Measurements from ENCODE around the gene PTPN4.
A peak's percentile ranks its signal among the peaks of the same experiment; 100 is the strongest.

The PTPN4 gene

DNA sequence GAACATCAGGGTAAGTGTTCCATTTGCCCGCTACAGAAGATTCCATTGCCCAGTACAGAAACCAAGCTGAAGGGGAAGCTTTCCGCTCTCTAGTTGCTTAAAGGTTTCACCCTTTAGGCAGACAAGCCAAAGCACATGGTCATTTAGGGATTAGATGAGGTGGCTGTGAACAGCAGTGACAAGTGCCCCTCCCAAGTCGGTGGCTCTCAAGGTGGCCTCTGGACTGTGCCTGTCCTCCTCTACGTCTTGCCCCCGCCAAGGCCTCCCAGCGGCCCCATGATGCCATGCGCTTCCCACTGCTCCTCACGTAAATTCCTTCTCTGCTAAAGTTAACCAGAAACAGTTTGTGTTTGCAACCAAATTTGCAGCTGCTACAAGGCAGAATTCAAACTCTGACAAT, 24.2 kb upstream of the PTPN4 start:
- no peak for DNase-seq

DNA sequence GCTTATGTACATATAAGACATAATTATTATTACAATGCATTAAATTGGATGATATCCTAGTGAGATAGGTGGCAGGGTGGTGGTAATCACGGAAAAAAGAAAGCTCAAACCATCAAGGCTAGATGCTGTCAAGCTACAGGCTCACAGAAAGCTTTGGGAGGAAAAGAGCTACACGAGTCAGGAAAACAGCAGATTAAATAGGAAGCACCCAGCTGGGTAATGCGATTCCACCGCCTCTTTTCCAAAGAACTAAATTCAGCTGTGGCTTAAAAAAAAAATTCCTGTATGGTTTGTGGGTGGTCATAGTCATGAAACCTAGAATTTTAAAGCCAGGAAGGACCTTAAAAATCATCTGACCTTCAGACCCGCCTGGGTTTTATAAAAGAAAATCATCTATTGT, 23.7 kb upstream of the PTPN4 start:
- DNase-seq: no peak

DNA sequence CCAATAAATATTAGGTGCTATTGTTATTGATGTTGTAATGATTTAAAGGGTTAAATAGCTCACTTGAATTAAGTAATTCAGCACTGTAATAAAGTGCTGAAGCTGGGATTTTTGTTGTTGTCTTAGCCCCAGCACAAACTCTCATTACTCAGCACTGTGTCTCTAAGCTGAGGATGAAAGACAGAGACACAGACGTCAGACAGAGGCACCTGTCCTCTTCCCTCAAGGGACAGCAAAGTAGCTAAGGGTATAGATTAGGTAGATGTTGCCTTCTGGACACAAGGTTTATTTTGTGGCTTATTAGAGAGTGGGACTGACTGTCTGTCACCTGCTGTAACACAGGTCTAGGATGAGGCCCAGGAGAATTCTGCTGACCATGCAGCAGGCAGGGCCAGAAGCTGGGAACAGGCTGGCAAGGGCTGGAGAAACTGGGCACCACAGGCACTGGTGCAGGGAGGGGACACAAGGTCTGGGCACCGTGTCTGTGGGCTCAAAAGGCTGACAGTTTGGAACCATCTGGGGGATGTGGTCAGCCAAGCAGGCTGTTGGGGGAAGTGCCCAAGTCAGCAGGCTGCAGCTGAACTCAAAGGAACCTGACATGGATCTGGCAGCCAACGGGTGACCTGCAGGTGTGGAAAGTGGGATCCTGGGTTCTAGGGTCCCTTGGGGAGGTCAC, 20.0 kb upstream of the PTPN4 start:
- no peak for DNase-seq

DNA sequence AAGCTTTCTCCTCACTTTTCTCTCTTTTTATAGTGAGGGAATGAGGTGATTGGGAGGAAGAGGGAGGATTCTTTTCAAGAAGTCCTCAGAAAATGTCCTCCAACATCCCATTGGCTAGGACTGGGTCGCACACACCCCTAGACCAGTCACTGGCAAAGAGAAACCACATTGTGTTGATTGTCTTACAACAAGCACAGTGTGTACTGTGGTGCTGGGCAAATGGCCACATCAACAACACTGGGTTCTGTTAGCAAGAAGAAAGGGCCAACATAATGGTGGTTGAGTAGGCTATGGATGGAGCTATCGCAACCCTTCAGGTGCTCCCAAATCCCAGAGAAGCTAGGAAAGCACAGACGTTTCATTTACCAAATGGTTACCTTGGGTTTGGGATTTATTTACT, 18.7 kb upstream of the PTPN4 start:
- no peak for DNase-seq

DNA sequence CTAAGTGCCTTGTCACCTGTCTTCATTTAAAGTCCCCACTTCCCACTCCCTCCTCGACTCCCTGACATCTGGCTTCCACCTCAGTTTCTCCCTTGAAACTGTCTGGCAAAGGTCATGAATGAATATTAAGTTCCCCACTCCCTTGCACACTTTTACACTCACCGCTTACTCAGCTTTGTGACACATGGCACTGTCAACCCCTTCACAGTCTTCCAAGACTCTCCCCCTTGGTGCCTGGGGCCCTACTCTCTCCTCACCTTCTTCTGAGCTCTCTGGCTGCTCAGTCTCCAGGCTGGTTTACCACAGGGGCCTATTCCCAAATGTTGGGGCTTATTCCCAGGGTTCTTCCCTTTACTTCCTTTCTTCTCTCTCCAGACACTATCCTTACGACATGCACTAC, 17.9 kb upstream of the PTPN4 start:
- no peak for DNase-seq

DNA sequence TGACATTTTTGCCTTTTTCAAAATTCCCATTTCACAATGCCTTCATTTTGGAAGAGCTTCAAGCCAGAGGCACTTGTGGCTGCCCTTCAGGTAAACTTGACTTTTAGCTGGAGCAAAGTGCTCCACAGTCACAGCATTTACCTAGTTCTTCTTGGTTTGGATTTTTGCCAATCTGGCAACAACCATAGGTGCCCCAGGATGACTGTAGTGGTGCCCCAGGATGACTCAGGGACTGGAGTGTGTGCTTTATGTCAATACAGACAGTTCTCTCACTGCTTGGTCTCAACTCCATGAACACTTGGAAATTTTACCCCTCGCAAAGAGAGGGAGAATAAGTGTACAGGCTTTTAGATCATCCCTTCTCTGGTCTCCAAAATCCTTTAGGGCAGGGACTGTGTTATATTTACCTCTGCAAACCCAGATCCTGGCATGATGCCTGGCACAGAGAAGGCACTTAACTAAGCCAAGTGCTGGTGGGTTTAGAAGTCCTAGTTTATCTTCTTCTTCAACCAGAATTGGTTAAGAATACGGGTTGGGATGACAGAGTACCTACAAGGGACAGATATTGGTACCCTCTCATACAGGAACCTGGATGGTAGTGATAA, 15.3 kb upstream of the PTPN4 start:
- peak; percentile 41 for DNase-seq

DNA sequence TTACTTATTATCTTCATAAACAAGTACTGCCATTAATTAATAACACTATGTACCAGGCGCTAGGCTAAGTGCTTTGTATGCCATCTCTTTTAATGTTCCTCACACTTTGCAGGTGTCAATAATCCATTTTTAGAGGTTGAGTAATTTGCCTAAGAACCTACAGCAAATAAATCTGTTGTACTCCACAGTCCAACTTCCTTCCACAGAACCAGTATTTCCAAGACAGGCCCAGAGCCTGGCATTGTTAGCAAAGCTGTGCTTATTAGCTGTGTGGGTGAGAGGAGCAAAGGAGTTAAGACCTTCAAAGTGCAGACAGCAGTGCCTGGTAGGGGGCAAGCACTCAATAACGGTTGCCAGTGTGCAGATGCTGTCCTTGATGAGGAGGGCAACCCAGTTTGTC, 14.2 kb upstream of the PTPN4 start:
- no peak for DNase-seq

DNA sequence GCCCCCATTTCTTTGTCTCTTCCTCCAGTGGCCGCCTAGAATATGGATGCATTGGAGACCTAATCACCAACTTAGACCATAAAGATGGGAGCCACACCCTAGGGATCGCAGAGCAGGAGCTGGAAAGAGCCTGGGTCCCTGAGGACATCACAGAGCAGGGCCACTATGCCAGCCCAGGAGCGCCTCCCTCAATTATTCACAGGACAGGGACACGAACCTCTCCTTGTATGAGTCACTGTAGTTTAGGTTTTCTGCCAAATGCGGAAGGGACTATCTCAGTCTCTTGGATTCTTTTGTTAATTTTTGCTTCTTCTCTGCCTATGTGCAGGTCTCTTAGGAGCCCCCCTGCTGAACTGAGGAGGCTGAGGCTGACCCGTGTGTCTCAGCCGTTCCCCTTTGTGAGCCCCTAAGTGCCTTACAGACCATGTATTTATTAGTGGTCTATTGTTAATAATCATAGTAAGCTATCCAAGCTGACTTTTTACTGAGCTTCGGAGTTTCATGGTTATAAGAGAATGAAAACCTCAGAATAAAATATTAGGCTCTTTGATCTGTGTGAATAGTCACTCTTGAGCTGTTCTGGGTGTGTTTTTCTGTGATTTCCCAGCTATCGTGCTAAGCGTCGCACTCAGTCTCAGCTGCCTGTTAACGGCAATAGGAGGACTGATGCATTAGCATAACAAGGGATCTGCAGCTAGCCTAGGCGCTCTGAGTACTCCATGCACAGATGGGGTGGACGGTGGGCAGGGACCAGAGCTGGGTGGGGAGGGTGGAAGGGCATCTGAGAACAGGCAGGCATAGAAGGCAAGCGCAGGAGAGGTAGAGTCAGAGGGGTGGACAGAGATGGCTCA, 12.7 kb upstream of the PTPN4 start:
- DNase-seq: no peak

DNA sequence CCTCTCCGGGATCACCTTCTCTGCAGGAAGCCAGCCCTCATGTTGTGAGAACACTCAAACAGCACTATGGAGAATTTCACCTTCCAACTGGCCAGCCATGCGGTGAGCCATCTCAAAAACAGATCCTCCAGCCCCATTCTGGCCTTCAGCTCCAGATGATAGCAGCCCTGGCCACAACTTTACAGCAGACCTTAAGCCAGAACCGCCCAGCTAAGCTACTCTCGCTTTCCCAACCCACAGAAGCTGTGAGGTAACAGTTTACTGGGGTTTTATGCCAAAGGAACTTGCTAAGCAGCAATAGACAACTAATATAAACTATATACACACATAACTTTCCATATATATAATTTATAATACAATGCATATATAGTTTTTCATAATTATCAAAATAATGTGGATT, 11.6 kb upstream of the PTPN4 start:
- DNase-seq: no peak

DNA sequence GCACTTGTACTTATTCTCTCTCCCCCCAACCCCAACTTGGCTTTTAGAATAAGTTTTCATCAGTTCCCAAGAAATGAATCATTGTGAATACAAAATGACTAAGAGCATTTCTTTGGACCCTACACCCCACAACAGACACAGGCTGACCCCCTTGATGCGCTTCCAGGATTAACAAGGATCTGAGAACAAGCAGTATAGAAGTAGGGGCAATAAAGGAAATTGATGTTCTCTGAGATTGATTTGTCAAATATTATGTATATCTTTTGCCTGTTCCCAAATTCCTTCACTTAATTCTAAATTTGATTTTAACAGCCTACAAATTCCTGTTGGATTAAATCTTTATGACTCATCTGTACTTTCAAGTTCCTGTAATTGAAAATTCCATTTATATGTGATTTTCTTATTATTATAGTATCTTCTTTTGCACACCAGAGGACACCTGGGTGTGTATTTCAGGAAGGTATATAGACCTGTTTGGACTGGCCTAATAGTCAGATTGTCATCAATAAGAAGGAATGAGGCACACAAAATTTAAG, 10.2 kb upstream of the PTPN4 start:
- DNase-seq: no peak

DNA sequence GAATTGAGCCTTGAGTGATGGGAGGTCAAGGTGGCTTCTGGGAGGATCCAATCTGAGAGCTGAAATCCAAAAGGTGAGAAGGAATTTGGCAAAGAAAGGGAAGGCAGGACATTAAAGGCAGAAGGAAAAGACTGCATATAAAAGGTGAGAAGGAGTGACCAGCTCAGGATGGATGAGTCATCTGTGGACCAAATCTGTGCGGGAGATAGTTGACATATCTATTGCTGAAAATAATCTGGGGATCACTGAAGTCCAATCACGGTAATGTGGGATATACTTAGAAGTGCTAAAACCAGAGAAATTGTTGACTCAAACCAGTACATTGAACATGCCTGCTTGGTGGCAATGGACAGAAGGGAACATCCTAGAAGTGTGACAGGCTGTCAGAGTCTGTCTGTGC, 8.0 kb upstream of the PTPN4 start:
- DNase-seq: no peak

DNA sequence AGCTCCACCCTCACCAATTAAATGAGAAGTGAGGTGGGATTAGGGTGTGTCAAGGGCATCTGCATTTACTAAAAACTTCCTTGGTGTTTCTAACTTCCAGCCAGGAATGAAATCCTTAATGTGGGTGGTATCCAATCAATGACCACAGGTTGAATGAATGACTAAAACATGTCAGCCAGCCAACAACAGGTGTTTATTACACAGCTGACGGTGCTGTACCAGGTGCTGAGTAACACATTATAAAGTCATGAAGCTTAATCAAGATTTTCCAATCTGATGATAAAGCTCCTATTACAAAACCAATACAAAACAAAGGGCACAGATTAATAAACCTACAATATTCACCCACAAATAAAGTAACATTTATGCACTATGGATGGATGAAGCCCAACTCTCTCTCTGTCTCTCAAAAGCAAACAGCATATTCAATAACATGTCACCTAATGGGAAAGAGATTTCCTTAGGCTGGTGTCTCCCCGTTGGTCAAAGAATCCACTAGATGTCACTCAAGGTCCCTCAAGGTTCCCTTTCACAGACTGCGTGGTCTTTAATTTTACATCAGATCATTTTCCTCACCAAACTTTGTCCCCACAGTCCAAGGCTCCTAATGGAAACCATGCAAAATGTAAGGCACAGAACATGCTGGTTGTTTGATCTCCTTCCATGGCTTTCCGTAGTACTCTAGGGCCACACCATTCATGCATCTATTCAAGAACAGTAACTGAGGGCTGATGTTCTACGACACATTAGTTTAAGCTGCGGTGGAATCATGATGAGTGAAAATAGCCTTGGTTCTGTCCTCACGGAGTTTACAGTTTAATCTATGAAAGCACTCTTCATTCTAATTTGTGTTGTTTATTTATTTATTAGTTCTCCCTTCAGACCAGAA, 6.4 kb upstream of the PTPN4 start:
- DNase-seq: no peak

DNA sequence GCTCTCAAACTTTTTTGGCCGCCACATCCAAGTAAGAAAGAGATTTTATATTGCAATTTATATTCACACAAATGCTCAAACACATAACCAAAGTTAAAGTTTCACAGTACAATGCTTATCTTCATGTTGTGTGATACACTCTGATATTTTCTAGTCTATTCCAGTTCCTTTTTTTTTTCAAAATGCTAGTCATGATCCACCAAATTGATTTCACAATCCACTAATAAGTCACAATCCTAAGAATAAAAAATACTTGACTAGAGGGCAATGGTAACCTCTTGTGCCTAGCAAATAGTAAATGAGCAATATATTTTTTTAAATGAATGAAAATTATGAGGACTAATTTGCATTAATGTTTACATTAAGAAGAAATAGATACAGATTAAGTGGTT, 5.8 kb upstream of the PTPN4 start:
- no peak for DNase-seq

DNA sequence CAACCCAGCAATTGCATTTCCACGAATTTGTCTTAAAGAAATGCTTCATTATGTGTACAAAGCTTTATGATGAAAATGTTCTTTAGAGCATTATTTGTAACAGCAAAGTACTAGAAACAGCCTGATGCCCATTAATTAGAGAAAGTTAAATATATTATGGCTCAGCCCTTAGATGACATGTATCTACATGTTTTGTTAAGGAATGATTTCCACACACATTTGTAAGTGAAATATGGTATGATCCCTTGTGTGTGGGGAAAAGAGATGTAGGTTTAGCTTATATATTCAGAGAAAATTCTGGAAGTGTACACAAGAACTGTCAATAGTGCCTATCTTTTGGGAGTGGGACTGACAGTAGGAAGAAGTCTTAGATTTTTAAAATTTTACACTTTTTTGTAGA, 3.8 kb upstream of the PTPN4 start:
- DNase-seq: no peak

DNA sequence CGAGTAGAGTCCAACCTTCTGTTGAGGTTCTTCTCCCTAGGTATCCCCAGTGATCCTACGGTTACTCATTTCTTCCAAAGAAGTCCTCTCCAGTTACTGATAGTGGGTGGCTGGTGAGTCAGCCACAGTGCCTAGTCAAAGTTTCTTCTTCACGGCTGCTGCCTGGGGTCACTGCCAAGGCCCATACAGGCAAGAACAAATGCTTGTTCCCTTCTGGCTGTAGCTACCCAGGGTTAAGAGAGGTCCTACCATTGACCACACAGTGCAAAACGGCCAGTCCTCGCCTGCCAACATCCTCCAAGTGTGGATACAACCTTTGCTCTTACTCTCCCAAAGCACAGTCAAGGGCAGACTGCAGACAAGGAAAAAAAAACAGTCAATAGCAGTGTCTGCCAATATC, 2.9 kb upstream of the PTPN4 start:
- DNase-seq: no peak

DNA sequence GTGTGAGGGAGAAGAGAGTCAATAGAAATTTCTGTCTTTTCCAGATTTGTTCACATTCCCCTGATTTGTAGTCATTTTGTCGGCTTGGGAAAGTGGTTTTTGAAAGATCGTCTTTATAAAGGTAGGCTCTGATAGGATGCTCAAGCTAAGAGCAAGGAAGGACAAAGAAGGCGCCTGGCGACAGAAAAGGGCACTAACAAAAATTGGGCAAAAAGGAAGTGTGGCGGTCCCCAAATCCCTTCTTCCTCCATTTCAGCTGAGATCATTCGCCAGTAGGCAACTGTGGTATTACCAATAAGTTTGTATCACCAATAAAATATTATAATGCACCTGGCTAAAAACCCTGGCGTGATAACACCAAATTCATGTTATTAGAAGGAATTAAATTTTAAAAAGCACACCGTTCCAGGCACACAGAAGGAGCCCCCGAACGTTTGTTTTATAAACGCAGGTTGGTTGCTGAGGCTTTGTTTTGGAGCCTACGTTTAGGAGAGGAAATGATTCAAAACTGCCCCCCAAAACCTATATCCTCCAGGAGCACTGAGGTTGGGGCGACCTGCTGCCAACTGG, 756 bp upstream of the PTPN4 start:
- no peak for DNase-seq

DNA sequence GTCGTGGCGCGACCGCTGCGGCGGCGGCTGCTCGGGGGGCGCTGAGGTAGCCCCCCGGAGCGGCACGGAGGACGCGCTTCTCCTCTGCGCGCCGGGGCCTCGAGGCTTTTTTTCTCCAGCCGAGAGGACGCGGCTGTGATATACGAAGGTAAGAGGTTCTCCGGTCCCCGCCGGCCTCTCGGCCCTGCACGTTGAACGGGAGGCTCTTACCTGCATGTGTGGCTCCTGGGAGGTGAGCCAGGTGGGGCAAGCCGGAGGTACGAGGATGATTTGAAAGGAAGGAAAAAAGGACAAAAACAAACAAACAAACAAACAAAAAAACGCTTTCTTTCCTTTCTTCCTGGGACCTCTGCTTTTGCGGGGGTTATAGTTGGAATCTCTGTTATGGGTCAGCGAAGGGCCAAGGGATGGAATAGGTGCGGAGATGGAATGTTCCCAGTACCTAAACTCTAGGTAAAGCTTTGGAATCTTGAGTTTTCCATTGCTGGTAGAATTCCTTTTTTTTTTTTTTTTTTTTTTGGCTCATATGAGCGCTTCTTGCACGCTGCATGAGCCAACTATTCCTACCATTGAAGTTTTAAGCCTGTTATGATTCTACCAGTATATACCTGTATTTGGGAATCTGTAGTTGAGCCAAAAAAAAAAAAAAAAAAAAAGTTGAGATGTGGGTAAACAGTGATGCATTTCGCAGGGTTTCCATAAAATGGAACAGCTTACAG, 674 bp downstream of the PTPN4 start:
- DNase-seq: peak; percentile 51

DNA sequence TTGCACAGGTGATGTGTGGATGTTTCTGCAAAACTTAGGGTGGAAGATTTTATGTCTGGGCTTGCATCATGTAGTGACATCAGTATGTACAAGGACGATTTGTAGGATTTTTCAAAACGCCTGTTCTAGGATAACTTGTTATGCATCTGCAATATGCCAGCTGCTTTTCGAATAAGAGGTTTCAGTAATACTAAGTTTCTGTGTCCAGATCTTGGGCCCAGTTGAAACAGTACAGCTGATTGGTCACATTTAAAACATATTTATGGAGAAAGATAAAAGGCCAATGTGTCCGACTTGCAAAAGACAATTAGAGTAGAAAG, 1.2 kb downstream of the PTPN4 start:
- DNase-seq: no peak

DNA sequence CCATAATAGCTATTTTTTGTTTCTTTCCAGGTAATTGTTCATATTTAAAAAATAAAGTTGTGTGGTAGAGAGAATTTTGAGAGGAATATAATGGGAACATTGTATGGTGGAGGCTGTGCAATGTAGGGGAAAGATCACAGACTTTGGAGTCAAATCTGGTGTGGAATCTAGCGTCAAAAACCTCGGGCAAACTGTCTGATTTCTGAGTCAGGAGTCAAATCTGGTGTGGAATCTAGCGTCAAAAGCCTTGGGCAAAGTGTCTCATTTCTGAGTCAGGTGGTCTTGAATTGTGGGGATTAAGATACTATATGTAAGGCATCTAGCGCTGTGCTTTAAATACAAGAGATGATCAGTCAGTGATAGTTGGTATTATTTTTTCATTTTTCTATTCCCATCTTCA, 5.1 kb downstream of the PTPN4 start:
- DNase-seq: no peak

DNA sequence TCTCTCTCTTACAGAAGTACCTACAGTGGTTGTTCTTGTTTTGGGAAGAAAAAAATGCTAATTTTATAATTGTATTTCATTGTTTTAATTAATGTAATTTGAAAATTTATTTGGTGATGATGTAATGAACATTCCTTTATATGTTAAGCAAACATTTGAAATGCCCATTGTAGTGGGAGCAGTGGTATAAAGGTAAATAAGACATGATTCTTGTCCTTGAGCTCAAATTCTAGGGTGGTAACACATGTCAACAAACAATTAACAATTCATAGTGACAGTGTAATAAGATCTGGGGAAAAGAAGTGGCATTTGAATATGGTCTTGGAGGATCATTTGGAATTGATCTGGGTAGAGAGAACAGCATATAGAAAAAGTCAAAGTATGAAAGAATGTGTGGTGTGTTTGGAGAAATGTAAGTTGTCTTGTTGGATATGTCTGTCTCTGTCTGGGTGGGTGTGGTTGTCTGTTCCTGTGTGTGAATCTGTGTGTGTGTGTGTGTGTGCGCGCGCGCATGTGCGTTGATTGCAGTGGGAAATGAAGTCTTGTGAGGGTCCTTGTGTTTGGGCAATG, 5.8 kb downstream of the PTPN4 start:
- DNase-seq: no peak

DNA sequence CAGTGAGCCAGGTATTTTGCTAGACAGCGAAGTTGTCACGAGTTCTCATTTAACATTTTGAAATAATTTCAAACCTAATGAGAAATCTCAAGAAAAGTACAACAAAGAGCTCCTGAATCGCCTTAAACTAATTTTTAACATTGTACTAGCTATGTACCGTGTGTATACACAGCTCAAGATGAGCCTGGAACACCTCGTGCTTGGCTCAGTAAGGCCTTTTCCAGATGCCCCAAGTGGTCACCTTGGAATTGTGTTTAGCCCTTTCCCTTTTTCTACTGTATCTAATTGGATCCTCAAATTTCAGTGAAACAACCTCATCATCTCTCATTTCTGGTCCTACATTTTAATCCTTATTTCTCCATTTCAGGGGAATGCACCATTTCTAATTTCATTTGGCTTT, 7.2 kb downstream of the PTPN4 start:
- no peak for DNase-seq

DNA sequence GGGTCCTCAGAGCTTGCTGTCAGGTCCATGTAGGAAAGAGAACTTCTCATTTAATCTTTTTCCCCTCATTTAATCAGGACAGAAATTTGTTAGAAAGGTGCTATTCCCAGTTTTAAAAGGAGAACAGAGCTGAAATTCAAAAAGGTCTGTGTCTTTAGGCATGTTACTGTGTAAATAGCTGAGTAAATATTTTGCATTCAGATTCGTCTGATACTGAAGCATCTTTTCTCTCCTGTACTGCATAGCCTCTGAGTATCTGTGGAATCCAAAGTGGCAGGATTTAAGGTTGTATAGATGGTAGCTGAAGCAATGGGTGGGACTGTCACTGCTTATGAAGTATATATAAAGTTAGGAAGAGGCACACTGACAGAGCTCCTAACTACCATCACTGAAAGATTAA, 9.0 kb downstream of the PTPN4 start:
- no peak for DNase-seq

Data from NCI-H1105 (cell line).